Measurements from ENCODE around the gene LZTS2.
A peak's percentile ranks its signal among the peaks of the same experiment; 100 is the strongest.

The LZTS2 gene

GRCh38 chr10:101014966-101015581 lies 15.5 kb downstream of the LZTS2 start:
- no peak for DNase-seq

- no peak for DNase-seq
Observed at GRCh38 chr10:101015582-101015973, 16.0 kb downstream of the LZTS2 start.

DNA sequence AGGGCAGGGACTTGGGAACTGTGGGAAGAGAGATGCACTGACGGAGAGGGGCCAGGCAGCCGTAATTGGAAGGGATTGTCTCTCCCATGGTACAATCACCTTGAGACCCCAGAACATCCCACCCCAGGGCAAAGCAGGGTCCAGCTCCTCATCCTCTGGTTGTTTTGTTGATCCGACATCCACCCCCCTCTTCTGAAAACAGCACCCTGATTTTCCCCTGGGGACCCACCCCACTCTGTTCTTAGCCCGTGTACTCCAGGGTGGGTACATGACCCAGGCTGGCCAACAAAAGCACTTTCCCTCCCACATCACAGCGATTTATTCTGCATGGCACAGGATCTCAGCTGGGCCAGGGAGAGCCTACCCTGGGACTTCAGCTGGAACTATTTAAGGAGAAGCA lies 17.2 kb downstream of the LZTS2 start:
- DNase-seq = no peak

GRCh38 chr10:101018118-101018599 lies 18.6 kb downstream of the LZTS2 start:
- no peak for DNase-seq

- DNase-seq = peak; percentile 80
Observed at GRCh38 chr10:101018600-101019439, 19.2 kb downstream of the LZTS2 start.

- DNase-seq = no peak
Observed at GRCh38 chr10:101019440-101019703, 19.8 kb downstream of the LZTS2 start.

DNA sequence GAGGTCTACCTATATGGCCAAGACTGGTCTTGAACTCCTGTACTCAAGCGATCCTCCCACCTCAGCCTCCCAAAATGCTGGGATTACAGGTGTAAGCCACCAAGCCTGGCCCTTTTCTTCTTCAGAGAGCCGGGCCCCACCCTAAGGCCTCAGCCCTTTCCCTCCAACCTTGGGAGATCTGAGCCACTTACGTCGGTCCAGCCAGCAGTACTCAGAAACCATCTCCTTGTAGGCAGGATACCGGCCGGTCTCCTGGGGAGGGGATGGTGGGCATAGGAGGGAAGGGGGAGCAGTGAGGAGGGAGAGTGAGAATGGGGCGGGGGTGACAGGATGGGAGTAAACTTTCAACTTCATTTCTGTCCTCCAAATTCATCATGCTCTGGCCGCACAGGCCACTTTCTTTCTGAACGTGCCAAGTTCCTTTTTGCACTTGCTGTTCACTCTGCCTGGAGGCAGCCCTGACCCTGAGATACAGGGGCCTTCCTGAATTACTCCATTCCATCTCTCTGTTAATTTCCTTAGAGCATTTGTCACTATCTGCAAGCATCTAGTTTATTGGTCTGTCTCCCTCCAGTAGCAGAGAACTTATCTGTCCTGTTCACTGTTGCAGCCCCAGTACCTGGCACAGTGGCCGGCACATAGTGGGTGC lies 20.9 kb downstream of the LZTS2 start:
- no peak for DNase-seq

DNA sequence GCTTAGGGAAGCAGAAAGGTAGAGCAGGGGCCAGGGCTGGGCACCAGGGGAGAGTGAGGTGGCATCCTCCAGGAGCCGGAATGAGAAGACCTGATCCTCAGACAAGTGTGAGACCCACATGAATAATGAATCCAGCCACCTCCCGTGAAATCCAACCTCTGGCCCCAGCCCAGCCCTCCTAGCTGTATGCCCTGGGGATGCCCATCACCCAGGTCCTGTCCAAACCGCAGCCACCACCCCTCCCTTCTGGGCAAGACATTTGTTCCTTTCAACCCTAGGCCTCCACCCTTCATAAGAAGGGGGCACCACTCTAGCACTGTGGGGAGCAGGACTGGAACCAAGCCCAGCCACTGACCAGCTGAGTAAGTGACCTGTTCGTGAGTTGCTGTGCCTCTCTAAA lies 21.6 kb downstream of the LZTS2 start:
- no peak for DNase-seq

DNA sequence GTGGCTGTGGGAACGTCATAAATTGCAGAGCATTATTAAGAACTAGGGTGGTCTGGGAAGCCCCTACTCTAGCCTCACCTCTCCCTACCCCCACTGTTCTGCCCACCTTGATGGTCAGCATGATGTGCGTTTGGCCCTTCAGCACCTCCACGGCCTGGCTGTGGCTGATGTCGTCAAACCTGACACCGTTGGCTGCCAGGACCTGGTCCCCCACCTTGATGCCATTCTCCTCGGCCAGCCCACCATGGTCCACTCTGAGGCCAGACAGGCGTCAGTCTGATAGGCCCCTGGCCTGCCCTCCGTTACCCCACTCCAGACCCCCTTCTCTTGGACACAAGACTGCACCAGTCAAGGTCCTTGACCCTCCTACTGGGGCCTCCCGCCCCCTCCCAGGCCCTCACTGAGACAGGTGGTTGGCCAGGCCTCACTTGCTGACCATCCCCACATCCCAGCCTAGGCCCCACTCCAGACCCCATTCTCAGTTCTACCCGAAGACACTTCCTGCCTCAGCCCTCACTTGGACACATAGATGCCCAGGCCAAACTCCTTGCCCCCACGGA lies 22.2 kb downstream of the LZTS2 start:
- no peak for DNase-seq

DNA sequence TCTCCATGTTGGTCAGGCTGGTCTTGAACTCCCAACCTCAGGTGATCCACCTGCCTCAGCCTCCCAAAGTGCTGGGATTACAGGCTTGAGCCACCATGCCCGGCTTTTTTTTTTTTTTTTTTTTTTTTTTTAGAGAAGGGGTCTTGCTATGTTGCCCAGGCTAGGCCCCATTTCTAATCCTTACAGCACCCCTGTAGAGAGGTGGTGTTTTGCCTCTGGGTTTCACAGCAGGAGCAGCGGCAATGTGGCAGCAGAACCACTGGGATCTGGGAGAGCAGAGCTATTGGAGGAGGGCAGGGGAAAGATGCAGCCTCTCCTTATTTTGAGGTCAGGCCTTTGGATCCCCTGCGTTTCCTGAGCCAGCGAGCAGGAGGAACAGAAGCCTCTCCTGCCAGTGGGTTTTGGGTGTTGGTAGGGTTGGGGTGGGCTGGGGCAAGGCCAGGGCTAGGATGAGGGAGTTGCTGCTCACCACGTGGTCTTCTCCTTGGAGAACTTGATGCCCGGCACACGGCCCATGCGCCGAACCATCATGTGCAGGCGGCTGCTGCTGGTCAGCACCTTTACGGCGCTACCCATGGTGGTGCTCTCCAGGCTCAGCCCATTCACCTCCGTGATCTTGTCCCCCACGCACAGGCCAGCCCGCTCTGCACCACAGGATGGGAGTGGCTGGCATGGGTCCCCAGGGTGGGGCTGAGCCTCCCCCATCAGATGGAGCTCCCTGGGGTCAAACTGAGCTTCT lies 23.5 kb downstream of the LZTS2 start:
- peak; percentile 23 for DNase-seq

DNA sequence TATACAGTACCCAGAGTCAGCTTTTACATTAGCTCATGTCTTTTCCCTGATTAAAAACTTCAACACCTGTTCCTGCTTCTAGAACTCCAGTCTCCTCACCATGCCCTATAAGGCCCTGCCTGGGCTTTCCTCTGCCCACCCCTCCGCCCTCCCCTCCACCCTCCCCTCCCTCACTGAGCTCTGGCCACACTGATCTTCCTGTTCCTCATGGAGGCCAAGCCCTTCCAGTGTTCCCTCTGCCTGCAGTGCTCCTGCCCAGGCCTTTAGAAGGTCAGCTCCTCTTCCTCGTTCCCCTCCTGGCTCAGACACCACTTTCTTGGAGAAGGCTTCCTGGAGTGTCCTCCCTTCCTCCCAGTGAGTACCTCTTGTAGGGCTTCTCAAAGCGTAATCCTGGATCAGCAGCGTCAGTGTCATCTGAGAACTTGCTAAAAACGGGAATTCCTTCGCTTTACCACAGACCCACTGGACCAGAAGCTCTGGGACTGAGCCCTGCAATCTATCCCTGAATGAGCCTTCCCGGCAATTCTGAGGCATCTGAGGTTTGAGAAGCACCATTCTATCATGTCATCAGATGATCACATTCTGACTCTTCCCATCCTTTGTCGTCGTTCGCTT lies 27.6 kb downstream of the LZTS2 start:
- no peak for DNase-seq

- DNase-seq = no peak
Observed at GRCh38 chr10:101028446-101029337, 29.1 kb downstream of the LZTS2 start.

DNA sequence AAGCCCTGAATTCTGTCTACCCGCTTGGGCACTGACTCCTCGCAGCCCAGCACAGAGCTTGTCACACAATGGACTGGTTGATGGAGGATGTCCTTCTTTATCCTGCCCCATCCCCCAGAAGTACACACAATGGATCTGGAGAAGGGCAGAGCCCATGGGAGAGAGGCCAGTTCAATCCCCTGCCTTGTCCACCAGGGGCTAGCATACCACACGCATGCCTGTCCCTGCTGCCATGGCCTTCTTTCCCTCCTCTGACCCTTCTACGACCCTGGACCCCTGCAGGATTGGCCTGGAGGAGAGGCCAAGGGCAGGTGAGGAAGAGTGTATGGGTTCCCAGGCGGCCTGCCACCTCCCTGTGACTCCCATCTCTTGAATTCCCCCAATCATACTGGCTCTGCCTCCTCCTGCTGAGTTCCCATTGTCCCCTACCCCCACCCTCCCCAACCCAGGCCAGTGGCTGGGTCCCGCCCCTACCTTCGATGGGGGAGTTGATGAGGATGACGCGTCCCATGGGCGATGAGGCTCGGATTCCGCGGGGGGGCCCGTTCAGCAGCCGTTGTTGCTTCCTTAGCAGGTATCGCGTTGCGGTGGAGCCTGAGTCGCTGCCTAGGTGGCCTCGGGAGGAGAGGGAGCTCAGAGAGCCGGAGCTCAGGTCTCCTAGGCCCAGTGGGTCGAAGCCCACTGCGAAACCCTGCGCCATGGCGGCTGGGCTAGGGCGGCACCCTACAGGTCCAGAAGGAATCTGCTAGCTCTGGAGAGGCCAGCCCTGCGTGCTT lies 30.1 kb downstream of the LZTS2 start:
- no peak for DNase-seq

GRCh38 chr10:101030496-101031127 lies 31.0 kb downstream of the LZTS2 start:
- DNase-seq = no peak

- DNase-seq = peak; percentile 99
Observed at GRCh38 chr10:101031128-101031795, 31.7 kb downstream of the LZTS2 start, which contains the start of the genes PDZD7 and SFXN3. TSS of gene PDZD7 (minus strand) at chr10:101031129. CDS start at chr10:101030219, 910 bp downstream. TSS of gene SFXN3 (plus strand) at chr10:101031234. CDS start at chr10:101034695, 3,461 bp downstream.

DNA sequence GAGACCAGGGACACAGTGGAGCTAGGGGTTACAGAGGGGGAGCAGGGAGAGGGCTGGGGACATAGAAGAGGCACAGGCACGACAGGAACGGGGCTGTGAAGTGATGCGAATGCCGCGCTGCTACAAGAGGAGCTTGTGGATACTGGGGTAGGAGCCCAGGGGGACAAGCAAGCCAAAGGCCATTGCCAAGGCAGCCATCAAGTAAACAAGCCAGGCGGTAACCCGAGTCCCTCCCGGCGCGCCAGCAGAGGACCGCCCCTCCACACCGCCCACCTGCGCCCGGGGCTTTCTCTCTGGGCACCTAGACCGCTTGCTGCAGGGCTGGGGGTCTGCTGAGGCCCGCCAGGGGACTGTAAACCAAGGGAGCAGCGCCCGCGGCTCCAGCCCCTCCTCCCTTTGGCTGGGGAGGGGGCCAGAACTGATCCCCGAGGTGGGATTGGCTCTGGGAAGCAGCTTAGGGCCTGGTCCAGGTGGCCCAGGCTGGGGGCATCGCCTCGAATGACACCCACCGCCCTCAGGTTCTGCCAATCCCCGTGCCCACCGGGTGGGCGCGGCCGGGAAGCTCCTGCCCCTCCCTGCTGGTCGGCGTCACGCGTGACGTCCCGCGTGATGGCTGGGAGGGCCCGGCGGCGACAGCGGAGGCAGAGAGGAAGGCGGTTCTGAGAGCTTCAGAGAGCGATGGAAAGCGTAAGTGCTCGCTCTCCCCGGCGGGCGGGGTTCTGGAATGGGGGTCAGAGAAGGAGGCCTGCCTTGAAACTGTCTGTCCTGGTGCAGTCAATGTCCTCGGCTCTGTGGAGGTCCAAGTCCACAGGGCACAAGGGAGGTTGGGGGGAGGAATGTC lies 32.4 kb downstream of the LZTS2 start:
- peak; percentile 67 for DNase-seq

DNA sequence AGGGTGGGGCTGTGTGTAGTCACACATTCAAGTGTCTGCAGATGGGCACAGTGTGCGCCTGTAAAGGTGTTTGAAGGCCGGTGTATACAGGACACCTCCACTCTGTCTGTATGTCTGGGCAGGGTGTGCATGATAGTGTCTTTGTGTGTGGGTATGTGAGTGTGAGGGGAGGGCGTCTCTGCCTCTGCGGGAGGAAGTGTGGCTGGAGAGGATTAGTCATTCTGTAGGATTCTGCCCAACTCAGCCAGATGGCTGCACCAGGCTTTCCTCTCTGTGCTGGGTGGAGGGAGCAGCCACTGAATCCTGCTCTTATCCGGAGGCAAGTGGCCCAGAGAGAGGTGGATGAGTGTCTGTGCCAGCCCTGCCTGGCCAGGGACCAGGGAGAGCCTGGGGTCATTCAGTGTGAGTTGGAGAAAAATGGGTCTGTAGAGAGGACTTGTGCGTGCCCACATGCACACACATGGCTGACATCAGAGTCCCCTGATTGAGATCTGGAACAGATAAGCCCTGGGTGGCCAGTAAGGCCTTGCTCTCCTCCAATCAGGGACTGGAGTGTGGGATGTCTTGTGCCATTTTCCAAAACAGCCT lies 33.1 kb downstream of the LZTS2 start:
- DNase-seq = no peak

DNA sequence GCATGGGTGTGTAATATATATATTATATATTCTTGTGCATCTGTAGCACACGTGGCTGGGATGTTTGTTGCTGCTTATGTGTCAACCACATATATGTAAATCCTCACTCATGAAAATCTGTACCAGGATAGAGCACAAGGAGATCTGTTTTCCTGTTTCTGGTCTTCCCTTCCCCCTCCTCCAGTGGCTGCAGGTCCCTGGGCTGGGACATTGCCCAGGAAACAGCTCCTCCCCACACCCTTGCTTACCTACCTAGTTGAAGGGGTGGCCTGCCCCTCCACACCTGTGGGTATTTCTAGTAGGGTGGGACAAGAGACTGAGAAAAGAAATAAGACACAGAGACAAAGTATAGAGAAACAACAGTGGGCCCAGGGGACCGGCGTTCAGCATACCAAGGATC lies 33.7 kb downstream of the LZTS2 start:
- no peak for DNase-seq
